K562 (cell line): ENCODE results near the gene THAP4.

ENCODE experiments used
- NFYB ChIP-seq: IDR thresholded peaks from 2 replicates; pipeline ENCODE4 v1.6.1; 2011; ENCODE audit warnings: mild to moderate bottlenecking, moderate library complexity; ENCODE audit not compliant: insufficient read length; ENCODE audit errors: extremely low read depth
- NR1H2 ChIP-seq: sonication (generic); formaldehyde crosslinking; IDR thresholded peaks from 2 replicates; pipeline ENCODE4 v1.4.0; 2020; ENCODE audit warnings: mild to moderate bottlenecking, missing genetic modification reagents
- POLR2A ChIP-seq: fragments of 450-650 bp; conservative IDR thresholded peaks from 2 replicates; pipeline ENCODE4 v1.6.1; 2016
- POLR3G ChIP-seq: IDR thresholded peaks from 2 replicates; pipeline ENCODE4 v1.6.1; 2011; ENCODE audit not compliant: insufficient read length, insufficient replicate concordance; ENCODE audit errors: extremely low read depth
- RUNX1 ChIP-seq: sonication (generic); IDR thresholded peaks from 2 replicates; pipeline ENCODE4 v1.6.1; 2016; ENCODE audit warnings: antibody characterized with exemption, low read depth
- SPI1 ChIP-seq: IDR thresholded peaks from 2 replicates; pipeline ENCODE4 v1.6.1; 2011; ENCODE audit warnings: low read depth, low read length, control low read depth, borderline replicate concordance
- SREBF2 ChIP-seq: sonication (generic); formaldehyde crosslinking; IDR thresholded peaks from 2 replicates; pipeline ENCODE4 v1.4.0; 2020; ENCODE audit warnings: mild to moderate bottlenecking, missing genetic modification reagents

- no peak for TF ChIP-seq POLR3G
- TF ChIP-seq NFYB, result no peak
- no peak for TF ChIP-seq POLR2A
- no peak for TF ChIP-seq SPI1
- TF ChIP-seq NR1H2 (CRISPR knock-in tag), result no peak
- TF ChIP-seq SREBF2 (CRISPR knock-in tag), result no peak
- no peak for TF ChIP-seq RUNX1
Observed at GRCh38 chr2:241555711-241556110, 81.2 kb downstream of the THAP4 start.
